Activated CD8-positive, alpha-beta memory T cell treated with anti-CD3 and anti-CD28 coated beads, Interleukin-2, amount 50 U/mL, for 48 hours (primary cell): ENCODE results near the gene ZMYM2.

Experiments used
- DNase-seq: peaks from one replicate; pipeline ENCODE4 v3.0.0-alpha.2; 2020

The ZMYM2 gene

DNA sequence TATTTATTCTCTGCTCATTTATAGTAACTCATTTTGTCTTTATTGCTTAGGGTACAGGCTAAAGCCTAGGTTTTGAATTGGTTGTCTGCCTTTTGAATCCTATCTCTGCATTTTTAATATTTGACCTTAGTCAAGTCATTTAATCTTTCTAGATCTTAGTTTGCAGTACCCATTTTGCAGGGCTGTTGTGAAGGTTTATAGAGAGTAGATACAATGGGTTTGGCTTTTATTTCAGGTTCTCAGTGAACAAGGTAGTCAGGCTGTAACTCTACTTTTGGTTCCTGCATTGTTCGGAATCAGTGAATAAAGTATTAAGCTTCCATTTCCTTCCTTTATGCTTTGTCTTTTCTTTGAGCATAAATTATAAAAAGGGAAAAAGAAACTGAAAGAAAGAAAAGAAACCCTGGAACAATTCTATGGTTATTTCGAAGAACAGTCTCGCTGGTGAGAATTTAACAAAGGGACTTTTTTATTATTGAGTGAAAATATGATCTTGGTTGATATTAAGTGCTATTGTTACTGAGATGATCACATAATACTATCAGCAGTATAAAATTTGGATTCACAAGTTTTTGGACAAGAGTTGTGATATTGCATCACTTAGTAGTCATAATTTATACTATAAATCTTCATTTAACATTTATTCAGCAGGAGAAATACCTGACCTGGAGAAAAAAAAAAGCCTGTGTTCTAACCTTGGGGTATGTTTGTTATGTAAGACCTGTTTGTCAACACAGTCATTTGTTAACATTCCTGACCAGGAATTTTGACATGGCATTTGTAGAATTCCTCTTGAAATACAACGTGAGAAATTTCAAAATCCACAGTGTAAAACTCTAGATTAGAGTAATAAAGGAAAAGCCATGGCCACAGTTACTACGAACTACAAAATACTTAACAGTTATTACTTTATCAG, 91.3 kb downstream of the ZMYM2 start:
- DNase-seq: no peak

DNA sequence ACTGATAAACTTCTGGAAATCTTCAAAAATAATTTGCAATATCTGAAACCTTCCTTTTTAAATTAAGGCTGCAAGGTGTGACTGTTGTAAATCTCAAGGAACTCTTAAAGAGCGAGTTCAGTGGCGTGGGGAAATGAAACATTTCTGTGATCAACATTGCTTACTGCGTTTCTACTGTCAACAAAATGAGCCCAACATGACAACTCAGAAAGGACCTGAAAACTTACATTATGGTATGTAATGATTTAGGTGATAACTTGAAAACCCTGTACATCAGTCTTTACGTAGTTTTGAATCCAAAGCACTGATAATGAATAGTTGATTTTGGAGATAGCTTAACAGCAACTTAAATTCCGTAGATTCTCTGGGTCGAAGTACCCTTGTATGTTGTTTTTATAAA, 92.8 kb downstream of the ZMYM2 start:
- DNase-seq: no peak

DNA sequence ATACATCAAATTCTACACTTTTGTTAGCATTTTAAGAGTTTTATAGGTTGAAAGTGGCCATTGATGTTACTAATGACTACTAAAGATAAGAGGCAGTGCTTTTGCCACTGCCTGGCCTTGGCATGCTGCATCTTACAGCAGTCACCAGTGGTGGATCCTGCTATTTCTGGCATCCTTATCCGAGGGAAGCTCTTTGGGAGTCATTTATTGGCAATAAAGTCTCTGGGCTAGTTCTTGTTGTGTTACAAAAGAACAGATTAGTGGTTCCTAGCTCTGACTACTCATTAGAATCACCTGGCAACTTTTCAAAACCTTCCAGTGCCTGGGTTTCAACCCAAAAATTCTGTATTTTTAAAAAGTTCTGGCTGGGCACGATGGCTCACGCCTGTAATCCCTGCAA, 94.5 kb downstream of the ZMYM2 start:
- DNase-seq: no peak

DNA sequence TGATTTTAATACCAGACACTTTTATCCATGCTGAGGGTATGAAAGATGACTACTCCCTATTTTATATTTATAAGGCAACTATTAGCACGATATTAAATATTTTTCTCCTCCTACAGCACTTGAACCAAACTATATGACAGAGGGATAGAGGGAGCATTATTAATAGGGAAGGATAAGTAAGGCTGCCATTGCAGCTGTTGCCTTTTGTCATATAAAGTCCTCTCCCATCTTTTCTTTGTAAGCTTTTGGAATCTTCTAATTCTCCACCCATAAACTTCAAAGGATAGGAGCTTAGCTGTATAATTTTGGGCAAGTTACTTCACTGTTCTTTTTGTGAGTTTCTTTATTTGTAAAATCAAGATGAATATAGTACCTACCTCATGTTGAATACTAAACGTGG, 95.4 kb downstream of the ZMYM2 start:
- no peak for DNase-seq

DNA sequence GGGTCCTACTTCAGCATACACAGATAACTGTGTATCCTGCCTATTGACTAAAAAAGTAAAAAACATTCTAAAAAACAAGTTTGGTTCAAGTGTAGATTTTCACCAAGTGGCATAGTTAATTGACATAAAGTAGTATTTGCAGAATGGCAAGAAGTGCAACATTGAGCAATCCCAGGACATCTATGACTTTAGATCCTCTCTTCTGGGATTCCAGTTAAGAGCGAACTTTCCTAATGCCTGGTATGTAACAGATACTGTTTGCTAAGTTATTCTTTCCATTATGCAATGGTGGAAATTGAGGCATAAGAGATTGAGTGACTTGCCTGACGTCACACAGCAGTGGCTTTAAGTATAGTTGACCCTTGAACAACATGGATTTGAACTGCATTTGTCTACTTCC, 96.1 kb downstream of the ZMYM2 start:
- no peak for DNase-seq

DNA sequence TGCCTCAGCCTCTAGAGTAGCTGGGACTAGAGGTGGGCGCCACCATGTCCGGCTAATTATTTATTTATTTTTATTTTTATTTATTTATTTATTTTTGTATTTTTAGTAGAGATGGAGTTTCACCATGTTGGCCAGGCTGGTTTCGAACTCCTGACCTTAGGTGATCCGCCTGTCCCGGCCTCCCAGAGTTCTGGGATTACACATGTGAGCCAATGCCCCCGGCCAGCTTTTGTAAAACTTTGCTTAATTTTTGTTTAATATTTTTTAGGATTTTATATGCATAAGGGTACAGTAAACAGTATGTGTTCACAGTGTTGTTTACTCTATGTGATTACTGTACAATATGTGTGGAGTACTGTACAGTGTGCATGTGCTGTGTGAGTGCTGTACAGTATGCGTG, 98.7 kb downstream of the ZMYM2 start:
- DNase-seq: no peak

DNA sequence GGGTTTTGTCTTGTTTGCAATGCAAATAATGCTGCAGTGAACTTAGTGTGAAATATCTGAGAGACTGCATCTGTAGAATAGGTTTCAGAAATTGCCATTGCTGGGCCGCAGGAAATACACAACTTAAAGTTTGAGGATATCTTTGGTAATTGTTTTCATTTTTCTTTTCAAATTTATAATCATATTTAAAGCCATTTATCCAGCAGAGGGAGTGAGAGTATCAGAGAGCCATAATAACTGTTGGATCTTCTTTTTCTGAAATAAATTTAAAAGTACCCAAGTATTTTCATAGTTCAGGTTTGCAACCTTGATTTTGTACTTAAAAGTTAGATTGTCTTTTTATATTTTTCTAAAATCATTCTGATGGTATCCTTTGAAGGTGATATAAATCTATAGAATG, 99.4 kb downstream of the ZMYM2 start:
- no peak for DNase-seq

DNA sequence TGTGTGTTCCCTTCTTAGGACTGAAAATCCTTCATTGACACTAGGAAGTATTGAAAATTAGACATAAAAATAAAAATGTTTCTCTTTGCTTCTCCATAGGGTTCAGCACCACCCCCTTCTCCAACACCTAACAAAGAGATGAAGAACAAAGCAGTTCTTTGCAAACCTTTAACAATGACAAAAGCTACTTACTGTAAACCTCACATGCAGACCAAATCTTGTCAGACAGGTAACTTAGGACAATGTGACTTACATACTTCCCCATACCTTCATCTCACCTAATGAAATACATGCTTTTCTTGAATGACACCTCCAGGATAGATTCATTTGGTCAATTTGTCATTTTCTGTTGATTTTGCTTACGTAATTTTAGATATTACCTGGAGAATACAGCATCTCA, 99.9 kb downstream of the ZMYM2 start:
- no peak for DNase-seq

DNA sequence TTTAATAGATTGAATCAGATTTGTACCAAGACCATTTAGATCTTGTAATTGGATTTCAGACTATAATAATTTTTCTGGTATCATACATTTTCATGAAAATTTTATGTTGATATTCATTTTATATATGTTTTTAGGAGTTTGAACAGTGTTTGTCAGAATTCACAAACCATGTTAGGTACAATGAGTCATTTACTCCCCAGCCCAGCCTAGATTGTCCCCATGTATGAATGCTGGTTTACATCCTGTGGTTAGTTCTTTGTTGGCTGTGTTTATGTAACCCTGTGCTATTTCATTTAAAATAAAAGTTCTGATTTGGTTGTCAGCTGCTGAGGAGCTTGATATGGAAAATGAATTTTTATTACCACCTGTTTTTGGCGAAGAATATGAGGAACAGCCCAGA, 105.6 kb downstream of the ZMYM2 start:
- no peak for DNase-seq

DNA sequence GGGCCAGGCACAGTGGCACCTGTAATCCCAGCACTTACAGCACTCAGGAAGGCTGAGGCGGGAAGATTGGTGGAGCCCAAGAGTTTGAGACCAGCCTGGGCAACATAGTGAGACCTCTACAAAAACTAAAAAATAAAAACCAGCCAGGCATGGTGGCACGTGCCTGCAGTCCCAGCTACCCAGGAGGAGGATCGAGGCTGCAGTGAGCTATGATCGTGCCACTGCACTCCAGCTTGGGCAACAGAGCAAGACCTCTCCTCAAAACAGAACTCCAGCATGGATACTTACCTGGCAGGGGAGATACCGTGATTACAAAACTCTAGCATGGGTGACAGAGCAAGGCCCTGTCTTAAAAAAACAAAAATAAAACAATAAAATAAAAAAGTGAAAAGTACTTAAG, 107.0 kb downstream of the ZMYM2 start:
- DNase-seq: no peak

DNA sequence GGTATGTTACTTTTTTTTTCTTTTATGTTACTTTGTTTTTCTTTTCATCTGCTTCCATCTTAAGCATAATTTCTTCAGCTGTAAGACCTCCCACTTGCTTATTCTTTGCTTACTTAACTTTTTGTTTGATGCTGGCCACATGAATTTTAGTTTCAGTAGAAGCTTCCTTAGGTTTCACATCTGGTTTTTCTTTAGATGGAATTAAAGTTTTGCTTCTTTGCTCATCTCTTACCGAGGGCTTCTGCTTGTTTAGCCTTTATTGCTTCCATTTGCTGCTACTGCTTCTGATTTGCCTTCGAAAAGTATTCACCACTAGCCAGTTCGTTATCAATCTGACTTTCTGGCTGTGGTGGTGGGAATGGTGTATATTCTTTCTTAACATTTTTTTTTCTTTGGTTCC, 111.4 kb downstream of the ZMYM2 start:
- no peak for DNase-seq

DNA sequence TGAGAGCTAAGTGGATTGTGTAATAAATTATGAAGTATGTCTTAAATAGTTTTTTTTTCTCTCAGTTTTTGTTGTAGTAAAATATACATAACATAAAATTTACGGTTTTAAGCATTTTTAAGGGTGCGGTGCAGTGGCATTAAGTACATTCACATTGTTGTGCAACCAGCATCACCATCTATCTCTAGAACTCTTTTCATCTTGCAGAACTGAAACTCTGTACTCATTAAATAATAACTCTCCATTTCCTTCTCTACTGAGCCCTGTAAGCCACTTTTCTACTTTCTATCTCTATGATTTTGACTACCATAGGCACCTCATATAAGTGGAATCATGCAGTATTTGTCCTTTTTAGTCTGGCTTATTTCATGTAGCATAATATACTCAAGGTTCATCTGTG, 115.2 kb downstream of the ZMYM2 start:
- DNase-seq: no peak

DNA sequence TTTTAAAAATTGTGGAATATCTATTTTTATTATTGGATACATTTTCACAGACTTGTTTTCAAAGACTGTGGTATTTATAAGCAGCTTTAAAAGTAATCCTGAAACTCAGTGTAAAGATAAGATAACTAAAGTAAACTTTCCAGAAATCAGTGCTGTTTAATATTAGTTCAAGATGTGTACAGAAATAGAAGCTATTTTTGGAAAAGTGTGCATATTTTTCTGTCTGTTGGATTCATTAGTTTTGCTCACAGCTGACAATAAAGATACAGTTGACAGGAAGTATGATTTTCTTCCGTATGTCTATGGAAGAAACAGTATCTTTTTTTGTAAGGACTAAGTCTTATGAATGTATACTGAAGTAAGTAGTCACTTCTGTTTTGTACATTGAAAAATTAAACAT, 116.4 kb downstream of the ZMYM2 start:
- DNase-seq: no peak

DNA sequence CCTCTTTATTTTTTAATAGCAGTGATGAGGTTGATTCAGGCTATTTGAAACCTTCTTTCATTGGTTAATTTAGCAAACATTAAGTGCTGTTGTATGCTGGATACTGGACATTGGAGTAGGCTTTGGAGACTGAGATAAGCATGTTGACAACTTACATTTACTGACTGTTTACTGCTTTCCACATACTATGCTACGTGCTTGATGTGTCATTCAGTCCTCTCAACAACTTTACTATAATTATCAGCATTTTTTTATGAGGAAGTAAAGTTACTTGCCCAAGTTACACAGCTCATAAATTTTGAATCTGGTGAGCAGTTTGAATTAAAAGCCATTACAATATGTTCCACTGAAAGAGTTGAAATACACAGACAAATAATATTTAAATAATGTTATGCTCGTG, 118.6 kb downstream of the ZMYM2 start:
- no peak for DNase-seq

DNA sequence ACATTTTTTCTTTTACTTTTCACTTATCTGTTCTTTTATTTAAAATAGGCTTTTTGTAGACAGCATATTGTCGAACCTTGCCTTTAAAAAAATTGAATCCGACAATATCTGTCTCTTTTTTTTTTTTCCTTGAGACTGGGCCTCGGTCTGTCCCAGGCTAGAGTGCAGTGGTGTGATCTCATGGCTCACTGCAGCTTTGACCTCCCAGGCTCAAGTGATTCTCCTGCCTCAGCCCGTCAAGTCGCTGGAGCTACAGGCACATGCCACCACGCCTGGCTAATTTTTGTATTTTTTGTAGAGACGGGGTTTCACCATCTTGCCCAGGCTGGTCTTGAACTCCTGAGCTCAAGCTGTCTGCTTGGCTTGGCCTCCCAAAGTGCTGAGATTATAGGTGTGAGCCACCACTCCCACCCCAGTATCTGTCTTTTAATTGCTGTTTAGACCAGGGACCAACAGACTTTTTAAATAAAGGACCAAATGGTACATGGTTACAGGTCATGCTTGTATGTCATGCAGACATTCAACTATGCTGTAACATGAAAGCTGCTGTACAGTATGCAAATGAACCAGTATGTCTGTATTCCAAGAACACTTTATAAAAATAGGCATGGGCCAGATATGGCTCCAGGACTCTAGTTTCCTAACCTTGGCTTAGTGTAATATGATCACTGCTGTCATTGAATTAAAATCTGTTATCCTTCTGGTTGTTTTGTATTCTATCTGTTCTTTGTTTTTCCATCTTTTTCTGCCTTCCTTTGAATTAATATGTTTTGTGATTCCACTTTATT, 122.0 kb downstream of the ZMYM2 start:
- DNase-seq: no peak

DNA sequence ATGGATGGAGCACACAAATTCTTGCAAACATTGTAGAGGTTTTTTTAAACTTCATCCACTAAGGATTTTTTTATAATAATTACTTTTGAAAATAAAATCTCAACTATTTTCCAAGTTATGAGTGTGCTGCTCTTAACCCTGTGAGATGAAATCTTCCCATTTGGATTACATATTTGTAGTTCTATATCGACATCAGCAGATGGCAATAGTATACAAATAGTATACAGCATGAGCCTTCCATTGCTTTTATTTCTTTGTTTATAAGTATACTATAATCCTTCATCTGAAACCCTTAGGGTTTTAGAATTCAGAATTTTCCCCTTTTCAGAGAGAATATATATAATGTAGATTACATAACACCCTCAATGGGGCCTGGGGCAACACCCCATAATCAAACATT, 131.8 kb downstream of the ZMYM2 start:
- DNase-seq: no peak

DNA sequence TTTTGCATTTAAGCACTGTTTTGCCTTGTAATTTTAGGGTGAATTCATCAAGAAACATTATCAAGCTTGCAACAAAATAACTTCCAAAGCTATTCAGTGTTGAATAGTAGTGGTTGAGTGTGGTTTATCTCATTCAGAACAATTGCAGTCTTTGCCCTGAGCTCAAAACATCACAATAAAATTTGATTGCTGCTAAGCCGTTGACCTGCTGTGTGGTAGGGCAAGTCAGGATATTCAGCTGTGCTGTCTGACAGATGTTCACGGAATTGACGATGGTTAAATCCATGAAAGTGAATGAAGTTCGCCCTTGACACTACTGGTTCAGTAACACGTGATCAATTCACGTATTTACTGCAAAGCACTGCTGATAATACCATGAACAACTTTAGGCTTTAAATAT, 135.4 kb downstream of the ZMYM2 start:
- DNase-seq: no peak

DNA sequence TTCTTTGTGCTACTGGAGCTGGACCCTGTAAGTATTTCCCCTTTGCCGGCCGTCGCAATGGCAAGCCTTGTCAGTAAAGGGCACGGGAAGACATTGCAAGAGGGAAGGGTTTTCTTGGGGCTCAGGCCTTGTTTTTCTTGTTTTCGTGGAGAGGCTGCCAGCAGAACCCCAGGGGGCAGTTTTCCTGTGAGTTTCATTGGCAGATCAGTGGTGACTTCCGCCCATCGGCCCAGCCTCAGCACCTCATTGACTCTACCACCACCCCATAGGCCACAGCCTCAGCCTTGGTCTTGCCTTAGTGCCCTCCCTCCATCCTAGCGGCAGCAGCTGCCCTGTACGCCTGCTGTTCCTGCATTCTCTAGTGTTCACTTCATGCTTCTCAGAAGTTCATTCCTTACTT, 140.8 kb downstream of the ZMYM2 start:
- DNase-seq: no peak

DNA sequence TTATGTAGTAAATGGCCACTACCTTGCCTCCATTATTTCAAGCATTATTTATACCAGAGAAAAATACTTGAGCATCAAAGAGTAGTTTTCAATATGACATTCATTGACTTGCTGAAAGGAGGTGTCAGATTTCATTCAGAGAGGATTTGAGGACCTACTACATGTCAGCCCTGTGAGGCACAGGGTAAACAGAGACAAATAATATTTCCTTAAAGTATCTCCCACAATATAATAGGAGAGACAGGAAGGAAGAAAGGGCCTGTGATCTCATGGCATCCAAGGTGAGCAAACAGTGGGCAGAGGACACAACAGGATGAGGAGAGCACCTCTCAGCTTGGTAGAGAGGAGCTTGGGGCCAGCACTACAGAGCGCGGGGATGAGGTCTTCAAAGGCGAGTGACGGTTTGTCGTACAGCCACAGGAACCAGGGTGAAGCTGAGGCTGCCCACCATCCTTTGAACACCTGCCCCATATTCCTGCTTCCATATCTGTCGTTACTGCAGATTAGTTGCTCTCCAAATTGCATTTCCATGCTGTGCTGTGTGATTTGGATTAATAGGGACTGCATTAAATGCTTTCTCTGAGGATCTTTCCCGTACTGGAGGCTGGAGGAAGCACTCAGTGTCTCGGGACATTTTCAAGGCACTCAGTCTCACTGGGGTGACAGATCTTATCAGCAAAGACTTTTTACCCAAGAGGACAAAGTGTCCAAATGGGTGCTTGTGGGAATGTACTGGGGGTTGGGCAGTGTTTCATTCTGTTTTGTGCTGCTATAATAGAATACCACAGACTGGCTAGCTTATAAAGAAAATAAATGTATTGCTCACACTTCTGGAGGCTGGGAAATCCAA, 143.2 kb downstream of the ZMYM2 start:
- no peak for DNase-seq

DNA sequence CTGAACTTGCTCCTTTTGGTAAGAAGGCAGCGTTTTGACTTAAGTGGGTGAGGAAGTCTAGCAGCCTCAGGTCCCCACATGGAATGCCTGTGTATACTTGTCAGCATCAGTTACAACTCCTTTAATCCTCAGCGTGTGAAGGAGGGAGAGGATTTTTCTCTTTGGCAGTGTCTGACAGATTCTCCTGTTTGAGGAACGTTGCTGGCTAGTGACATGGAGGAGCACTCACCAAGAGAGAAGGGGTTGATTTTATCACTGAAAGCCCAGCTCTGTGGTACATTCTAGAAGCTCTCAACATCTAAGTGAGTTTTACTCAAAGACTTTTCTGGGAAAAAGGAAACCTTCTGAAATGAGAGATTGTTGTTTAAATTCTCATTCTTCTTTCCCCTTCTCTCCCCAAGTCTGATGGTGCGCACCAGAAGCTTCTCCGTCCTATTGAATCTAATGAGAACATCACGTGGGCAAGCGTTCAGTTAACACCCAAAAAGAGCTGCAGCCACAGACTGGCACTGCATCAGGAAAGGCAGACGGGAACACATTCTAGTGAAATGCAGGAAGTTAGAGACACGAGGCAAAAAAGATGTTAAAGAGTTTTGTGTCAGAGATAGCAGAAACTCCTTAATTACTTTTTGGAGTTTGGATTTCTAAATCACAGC, 144.1 kb downstream of the ZMYM2 start:
- no peak for DNase-seq

DNA sequence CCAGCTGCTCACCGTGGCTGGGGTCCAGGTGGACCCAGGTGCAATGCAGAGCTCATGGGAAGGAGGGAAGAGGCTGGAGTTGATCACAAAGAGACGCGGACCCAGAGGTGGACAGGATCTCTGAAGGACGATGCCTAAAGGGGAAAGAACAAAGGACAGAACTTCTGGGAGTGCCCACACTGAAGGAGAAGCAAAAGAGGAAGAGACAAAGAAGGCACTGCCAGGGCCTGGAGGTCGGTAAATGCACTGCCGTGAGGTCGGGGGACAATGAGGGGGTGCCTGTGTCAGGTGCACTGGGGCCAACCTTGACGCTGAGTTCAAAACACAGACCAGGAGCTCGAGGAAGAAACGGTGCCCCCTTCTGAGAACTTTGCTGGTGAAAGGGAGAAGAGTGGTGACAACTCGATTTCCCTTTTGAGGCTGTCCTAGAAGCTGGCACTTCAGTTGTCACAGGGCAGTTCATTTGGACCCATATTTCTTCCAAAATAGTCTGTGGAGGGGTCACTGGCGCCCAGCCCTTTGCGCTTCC, 146.7 kb downstream of the ZMYM2 start:
- DNase-seq: no peak

DNA sequence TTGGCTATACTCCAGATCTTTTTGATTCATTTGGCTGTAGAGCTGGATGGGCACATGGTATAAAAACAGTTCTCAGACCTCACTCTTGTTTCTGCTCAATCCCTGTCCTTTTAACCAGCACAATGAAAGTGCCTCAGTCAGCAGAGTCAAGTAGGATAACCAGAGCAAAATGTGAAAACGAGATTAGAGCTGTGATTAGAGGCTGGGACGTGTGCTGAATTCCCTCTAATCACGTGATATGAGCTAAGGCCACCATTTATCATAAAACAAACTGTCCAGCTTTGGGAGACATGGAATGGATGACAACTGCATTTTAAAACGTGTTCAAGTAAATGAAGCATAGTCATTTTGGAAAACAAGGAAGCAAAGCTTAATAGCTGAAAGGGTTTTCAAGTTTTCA, 148.2 kb downstream of the ZMYM2 start:
- DNase-seq: no peak

DNA sequence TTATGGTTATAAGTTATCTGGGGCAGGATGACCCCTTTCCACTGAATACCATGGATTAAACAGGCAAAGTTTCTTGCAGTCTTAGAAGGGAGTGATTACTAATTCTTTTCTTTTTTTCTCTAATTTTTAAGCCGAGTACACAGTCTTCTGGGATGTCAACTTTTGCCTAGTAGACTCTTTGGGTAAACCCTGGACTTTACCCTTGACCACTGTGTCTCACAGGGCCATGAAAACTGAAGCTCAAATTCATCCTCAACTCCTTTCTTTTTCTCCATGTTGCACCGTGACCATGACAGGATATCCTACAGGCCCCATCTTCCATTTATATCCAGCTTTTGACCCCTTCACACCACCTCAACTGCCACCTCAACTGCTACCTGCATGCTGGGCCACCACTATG, 150.5 kb downstream of the ZMYM2 start:
- no peak for DNase-seq
